Endothelial cell of umbilical vein (primary cell): ENCODE measurements around the gene GABRA4. TPM values are rescaled to one million over a fixed set of nuclear protein-coding genes. Genes with fewer than 3 reads are reported as not detected.

Source experiments
- BruUV-seq: library from RNA; stranded (reverse); fragments of 400-500 nt; replicated peaks from 2 replicates; lab custom pipeline; 2021; lab: Mats Ljungman, UMichigan
- CTCF ChIA-PET: fragments of 300-600, 350-600 bp; sonication (Branson Sonifier 250); formaldehyde crosslinking; loops from one replicate; lab custom pipeline; 2021; ENCODE audit warnings: antibody characterized with exemption, inconsistent platforms; lab: Charles Lee
- POLR2A ChIA-PET: fragments of 300-600, 350-600 bp; sonication (Branson Sonifier 250); formaldehyde crosslinking; loops from one replicate; lab custom pipeline; 2021; ENCODE audit warnings: antibody characterized with exemption, inconsistent platforms; lab: Charles Lee
- DNase-seq: peaks from one replicate; pipeline ENCODE4 v3.0.0-alpha.2; 2011; ENCODE audit warnings: low read depth, low spot score
- FAIRE-seq: peaks from 2 replicates; lab custom pipeline; 2011; peaks lifted over from hg19 to GRCh38; lab: Jason Lieb, UNC
- H2AFZ ChIP-seq: 2 replicates; pipeline ENCODE4 v1.6.0; 2012; ENCODE audit warnings: low read depth, low read length, control low read depth, inconsistent platforms
- H3K27ac ChIP-seq: 2 replicates; pipeline ENCODE4 v1.5.1; 2011; ENCODE audit warnings: low read depth, mild to moderate bottlenecking, control low read depth, low read length, moderate library complexity; ENCODE audit not compliant: insufficient read depth
- H3K27me3 ChIP-seq, 2 experiments: 2 replicates each; pipeline versions ENCODE4 v1.6.0 to v1.6.1; 2011; ENCODE audit warnings: low read length in 2 of 2, mixed read lengths in 1 of 2; ENCODE audit not compliant: control insufficient read depth in 2 of 2, insufficient read depth in 2 of 2
- H3K36me3 ChIP-seq, 2 experiments: 2 replicates in 1 of 2; 3 replicates in 1 of 2; pipeline ENCODE4 v1.5.1; 2011; ENCODE audit warnings: low read length in 2 of 2, mild to moderate bottlenecking in 1 of 2, moderate library complexity in 1 of 2; ENCODE audit not compliant: control insufficient read depth in 2 of 2, insufficient read depth in 2 of 2; ENCODE audit errors: extremely low read depth in 1 of 2
- H3K4me1 ChIP-seq: 3 replicates; pipeline ENCODE4 v1.5.1; 2011; ENCODE audit warnings: mild to moderate bottlenecking, low read length; ENCODE audit not compliant: control insufficient read depth, insufficient read depth; ENCODE audit errors: extremely low read depth
- H3K4me2 ChIP-seq: 2 replicates; pipeline ENCODE4 v1.6.1; 2011; ENCODE audit warnings: low read length, control low read depth, mixed read lengths; ENCODE audit not compliant: insufficient read depth
- H3K4me3 ChIP-seq, 3 experiments: fragments of 200-600 bp in 1 of 3; sonication (generic), shearing (Covaris generic) in 1 of 3; replicated peaks in 1 of 3; 2 replicates each; pipeline ENCODE4 v1.5.1; 2011 to 2016; ENCODE audit warnings: control low read depth in 3 of 3, low read length in 3 of 3, mild to moderate bottlenecking in 2 of 3, inconsistent platforms in 1 of 3, low read depth in 1 of 3, moderate library complexity in 1 of 3; ENCODE audit not compliant: insufficient read depth in 1 of 3
- H3K79me2 ChIP-seq: 2 replicates; pipeline ENCODE4 v1.6.0; 2012; ENCODE audit warnings: low read length, inconsistent platforms; ENCODE audit not compliant: control insufficient read depth, insufficient read depth
- H3K9ac ChIP-seq: replicated peaks from 2 replicates; pipeline ENCODE3; 2011; ENCODE audit warnings: low read length, control low read depth; ENCODE audit not compliant: insufficient read depth; ENCODE audit errors: extremely low read depth
- H3K9me1 ChIP-seq: replicated peaks from 3 replicates; pipeline ENCODE4 v1.6.0; 2011; ENCODE audit warnings: mild to moderate bottlenecking, low read length; ENCODE audit not compliant: control insufficient read depth, insufficient read depth; ENCODE audit errors: extremely low read depth
- H3K9me3 ChIP-seq: replicated peaks from 2 replicates; pipeline ENCODE4 v1.5.1; 2012; ENCODE audit warnings: low read length, inconsistent platforms; ENCODE audit not compliant: control insufficient read depth, insufficient read depth
- H4K20me1 ChIP-seq: replicated peaks from 2 replicates; pipeline ENCODE3; 2011; ENCODE audit warnings: mild to moderate bottlenecking, low read length; ENCODE audit not compliant: control insufficient read depth, insufficient read depth; ENCODE audit errors: extremely low read depth
- EZH2 ChIP-seq: IDR thresholded peaks from 2 replicates; pipeline ENCODE4 v1.6.1; 2012; ENCODE audit warnings: borderline replicate concordance, low read depth, mild to moderate bottlenecking, moderate library complexity, low read length, inconsistent platforms; ENCODE audit not compliant: severe bottlenecking
- FOS ChIP-seq: IDR thresholded peaks from 2 replicates; pipeline ENCODE4 v1.6.1; 2011; ENCODE audit warnings: mild to moderate bottlenecking, low read length, moderate library complexity, borderline replicate concordance; ENCODE audit not compliant: insufficient read depth
- GATA2 ChIP-seq: IDR thresholded peaks from 2 replicates; pipeline ENCODE4 v1.7.0; 2011; ENCODE audit warnings: low read depth, mild to moderate bottlenecking, moderate library complexity, mixed read lengths, low read length; ENCODE audit not compliant: insufficient read length, insufficient read depth
- JUN ChIP-seq: IDR thresholded peaks from 2 replicates; pipeline ENCODE4 v1.6.1; 2011; ENCODE audit warnings: borderline replicate concordance, low read depth; ENCODE audit not compliant: insufficient read length, insufficient read depth
- MYC ChIP-seq: IDR thresholded peaks from one replicate; pipeline ENCODE4 v1.6.1; 2011; ENCODE audit warnings: mild to moderate bottlenecking, low read depth, low read length
- POLR2A ChIP-seq: IDR thresholded peaks from 2 replicates; pipeline ENCODE4 v1.6.1; 2012; ENCODE audit warnings: low read depth, mild to moderate bottlenecking, control low read depth, low read length
- POLR2AphosphoS5 ChIP-seq: IDR thresholded peaks from 2 replicates; pipeline ENCODE4 v1.6.1; 2012; ENCODE audit warnings: low read depth, mild to moderate bottlenecking, control low read depth, low read length, moderate library complexity; ENCODE audit not compliant: insufficient read depth
- dilution Hi-C: fragments of 300-500 bp; cut with MboI; formaldehyde crosslinking; loops from one replicate; pipeline ENCODE4 v1.15.0; 2019; ENCODE audit warnings: low sequenced_read_pairs; ENCODE audit not compliant: extremely low pct_ligation_motif_present
- intact Hi-C: fragments of 100-400 bp; cut with micrococcal nuclease; formaldehyde crosslinking; loops from one replicate; pipeline ENCODE4 v1.10.0; 2022
- polyA plus RNA-seq, 4 experiments: library from polyadenylated mRNA; depleted of rRNA in 3 of 4; stranded (reverse) in 3 of 4; unstranded in 1 of 4; fragments of >200 nt; gene quantifications; 2 replicates each; pipeline versions ENCODE4 v1.2.1 to v1.2.3, GENCODE V29; 2011 to 2012; ENCODE audit warnings: missing spikeins in 1 of 4
- total RNA-seq: library from RNA; stranded (reverse); gene quantifications from 2 replicates; pipeline ENCODE4 v1.2.3, GENCODE V29; 2021
- TF ChIP-seq, protein P1 (sequence below): IDR thresholded peaks from 2 replicates; pipeline ENCODE4 v1.6.1; 2011; ENCODE audit not compliant: insufficient read depth, insufficient read length
- TF ChIP-seq, protein P2 (sequence below), 2 donors: IDR thresholded peaks; 1 replicate in 1 of 2; 2 replicates in 1 of 2; pipeline ENCODE4 v1.5.1; 2011; ENCODE audit warnings: low read length in 2 of 2, mild to moderate bottlenecking in 2 of 2, moderate library complexity in 2 of 2, control low read depth in 1 of 2, inconsistent platforms in 1 of 2, low read depth in 1 of 2; ENCODE audit not compliant: insufficient read depth in 1 of 2; ENCODE audit errors: extremely low read depth in 1 of 2

Gene GABRA4
- total and polyA plus RNA-seq, 2 donors (not counting 3 experiments of a cell fraction or from before 2014, with no cell fraction given), result not detected

DNA sequence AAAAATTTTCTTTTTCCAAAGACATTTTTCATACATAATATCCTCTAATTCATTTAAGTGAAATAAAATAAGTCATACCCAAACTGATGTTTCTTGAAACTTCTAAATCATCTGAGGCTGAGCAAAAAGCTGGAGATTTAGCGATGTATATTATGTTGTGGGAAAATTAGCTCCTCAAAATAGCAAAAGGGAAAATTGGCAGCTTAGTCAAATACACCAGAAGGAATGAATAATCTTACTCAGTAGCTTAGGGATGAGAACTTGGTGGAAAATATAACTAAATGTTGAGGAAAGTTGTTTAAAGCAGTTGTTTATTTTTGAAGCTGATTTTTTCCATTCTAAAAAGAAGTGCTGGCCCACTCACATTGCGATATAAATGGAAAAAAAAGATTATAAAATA is 40.9 kb downstream of the GABRA4 start:
- H2AFZ ChIP-seq, result no peak overlapping the region
- intact Hi-C loops, result no loop called here
- H4K20me1 ChIP-seq, result no peaks in the 10 kb centered on the region
- peaks cover 0 to 2% of the 10 kb centered on the region in 2 experiments for H3K27me3 ChIP-seq
- no TSS peak for BruUV-seq
- H3K4me2 ChIP-seq, result no peak overlapping the region
- H3K4me3 ChIP-seq, result no peak overlapping the region
- FAIRE-seq, result no peak
- dilution Hi-C loops, result no loop called here
- CTCF ChIA-PET, result interaction anchor here (1.1 to 3.4 kb wide), 4 partner anchors 11 to 170 kb away, joined by 3 to 12 read pairs (median 4); no protein-coding TSS in a partner anchor
- no peaks in the 10 kb centered on the region for H3K4me1 ChIP-seq
- TF ChIP-seq JUN (no peak), EZH2 (no peak), FOS (no peak)
- H3K9me3 ChIP-seq, result no peaks in the 10 kb centered on the region
- DNase-seq, result no peak
- POLR2A ChIA-PET, result no interaction called here
- H3K9me1 ChIP-seq, result no peaks in the 10 kb centered on the region
- H3K27ac ChIP-seq, result no peak overlapping the region
- H3K36me3 ChIP-seq, result no peaks in the 10 kb centered on the region
- no peak overlapping the region for H3K9ac ChIP-seq
- H3K79me2 ChIP-seq, result no peaks in the 10 kb centered on the region

DNA sequence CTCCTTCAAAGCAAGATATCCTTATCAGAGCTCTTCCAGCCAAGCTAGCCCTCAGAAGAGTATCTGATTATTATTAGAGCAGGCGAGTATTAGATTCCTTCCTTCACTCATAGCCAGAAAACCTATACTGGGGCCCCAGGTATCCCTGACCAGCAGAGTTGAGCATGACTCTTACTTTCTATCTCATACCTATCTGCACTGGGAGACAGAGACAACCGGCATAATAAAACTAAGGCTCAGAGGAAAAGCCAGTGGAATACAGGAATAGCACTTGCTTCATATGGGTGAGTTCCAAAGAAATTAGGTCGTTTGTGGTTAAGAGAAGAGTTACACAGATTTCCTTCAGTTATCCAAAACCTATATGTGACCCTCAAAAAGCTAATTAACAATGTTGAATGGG is 42.6 kb downstream of the GABRA4 start:
- ChIA-PET CTCF (interaction anchor here (3.4 kb wide), 1 partner anchor 172 kb away, joined by 12 read pairs; no protein-coding TSS in a partner anchor), POLR2A (no interaction called here)
- Histone ChIP-seq H4K20me1 (no peaks in the 10 kb centered on the region), H3K79me2 (no peaks in the 10 kb centered on the region), H3K9me1 (no peaks in the 10 kb centered on the region), H3K4me3 (no peak overlapping the region), H3K4me2 (no peak overlapping the region), H3K27me3 (no peaks in the 10 kb centered on the region), H3K36me3 (no peaks in the 10 kb centered on the region), H2AFZ (no peak overlapping the region), H3K4me1 (no peaks in the 10 kb centered on the region), H3K9ac (no peak overlapping the region), H3K27ac (no peak overlapping the region), H3K9me3 (no peaks in the 10 kb centered on the region)
- no TSS peak for BruUV-seq
- TF ChIP-seq, protein P1, sequence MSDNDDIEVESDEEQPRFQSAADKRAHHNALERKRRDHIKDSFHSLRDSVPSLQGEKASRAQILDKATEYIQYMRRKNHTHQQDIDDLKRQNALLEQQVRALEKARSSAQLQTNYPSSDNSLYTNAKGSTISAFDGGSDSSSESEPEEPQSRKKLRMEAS, result no peak
- no peak for TF ChIP-seq JUN
- TF ChIP-seq EZH2, result no peak
- no peak for TF ChIP-seq POLR2A
- TF ChIP-seq GATA2, result no peak
- TF ChIP-seq POLR2AphosphoS5, result no peak
- no peak for TF ChIP-seq MYC
- no peak for TF ChIP-seq FOS
- TF ChIP-seq, protein P2, sequence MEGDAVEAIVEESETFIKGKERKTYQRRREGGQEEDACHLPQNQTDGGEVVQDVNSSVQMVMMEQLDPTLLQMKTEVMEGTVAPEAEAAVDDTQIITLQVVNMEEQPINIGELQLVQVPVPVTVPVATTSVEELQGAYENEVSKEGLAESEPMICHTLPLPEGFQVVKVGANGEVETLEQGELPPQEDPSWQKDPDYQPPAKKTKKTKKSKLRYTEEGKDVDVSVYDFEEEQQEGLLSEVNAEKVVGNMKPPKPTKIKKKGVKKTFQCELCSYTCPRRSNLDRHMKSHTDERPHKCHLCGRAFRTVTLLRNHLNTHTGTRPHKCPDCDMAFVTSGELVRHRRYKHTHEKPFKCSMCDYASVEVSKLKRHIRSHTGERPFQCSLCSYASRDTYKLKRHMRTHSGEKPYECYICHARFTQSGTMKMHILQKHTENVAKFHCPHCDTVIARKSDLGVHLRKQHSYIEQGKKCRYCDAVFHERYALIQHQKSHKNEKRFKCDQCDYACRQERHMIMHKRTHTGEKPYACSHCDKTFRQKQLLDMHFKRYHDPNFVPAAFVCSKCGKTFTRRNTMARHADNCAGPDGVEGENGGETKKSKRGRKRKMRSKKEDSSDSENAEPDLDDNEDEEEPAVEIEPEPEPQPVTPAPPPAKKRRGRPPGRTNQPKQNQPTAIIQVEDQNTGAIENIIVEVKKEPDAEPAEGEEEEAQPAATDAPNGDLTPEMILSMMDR (IDR thresholded peaks at IDR 0.05; ENCODE audit: extremely low read depth in 1 of 2, insufficient read depth in 1 of 2, low read depth in 1 of 2, low read length in 2 of 2), result no peak
- FAIRE-seq, result no peak
- dilution Hi-C loops, result no loop called here
- no peak for DNase-seq
- intact Hi-C loops, result no loop called here
